Naive thymus-derived CD4-positive, alpha-beta T cell (primary cell): ENCODE results near the gene PDLIM1. TPM values are rescaled to one million over a fixed set of nuclear protein-coding genes. Genes with fewer than 3 reads are reported as not detected.

Experiments
- ATAC-seq: fragments of 150-1000 bp; cut with Tn5 transposase; 2 replicates; pipeline ENCODE4 v1.10.0; 2021; ENCODE audit warnings: mild to moderate bottlenecking, moderate library complexity
- CTCF ChIA-PET: fragments of 350-600 bp; sonication (Branson Sonifier 250); formaldehyde crosslinking; loops from one replicate; lab custom pipeline; 2021; ENCODE audit warnings: antibody characterized with exemption; lab: Charles Lee
- POLR2A ChIA-PET: fragments of 350-600 bp; sonication (Branson Sonifier 250); formaldehyde crosslinking; loops from one replicate; lab custom pipeline; 2021; ENCODE audit warnings: antibody characterized with exemption, inconsistent platforms; lab: Charles Lee
- DNase-seq, 9 donors: peaks; one replicate each; pipeline versions ENCODE4 v3.0.0 to v3.0.0-alpha.2; 2020 to 2022; ENCODE audit warnings: mixed read lengths in 1 of 9
- H3K27ac ChIP-seq: one replicate; pipeline ENCODE4 v1.7.0; 2013; ENCODE audit warnings: mild to moderate bottlenecking, low read depth, low read length, moderate library complexity
- H3K27me3 ChIP-seq, 2 donors: one replicate each; pipeline ENCODE4 v1.7.0; 2013; ENCODE audit warnings: low read length in 2 of 2, mild to moderate bottlenecking in 2 of 2, moderate library complexity in 2 of 2; ENCODE audit not compliant: control insufficient read depth in 2 of 2, insufficient read depth in 2 of 2
- H3K36me3 ChIP-seq, 3 experiments: 1 replicate in 2 of 3; 2 replicates in 1 of 3; pipeline ENCODE4 v1.7.0; 2013; ENCODE audit warnings: low read length in 3 of 3, mild to moderate bottlenecking in 3 of 3, moderate library complexity in 1 of 3; ENCODE audit not compliant: insufficient read depth in 3 of 3, control insufficient read depth in 2 of 3
- H3K4me1 ChIP-seq, 2 donors: one replicate each; pipeline ENCODE4 v1.7.0; 2013; ENCODE audit warnings: low read length in 2 of 2, mild to moderate bottlenecking in 2 of 2, moderate library complexity in 1 of 2; ENCODE audit not compliant: control insufficient read depth in 2 of 2, insufficient read depth in 2 of 2
- H3K4me3 ChIP-seq: 2 replicates; pipeline ENCODE4 v1.7.0; 2013; ENCODE audit warnings: mild to moderate bottlenecking, low read length
- H3K9me3 ChIP-seq, 3 experiments: 1 replicate in 2 of 3; 2 replicates in 1 of 3; pipeline ENCODE4 v1.7.0; 2013; ENCODE audit warnings: low read length in 3 of 3; ENCODE audit not compliant: control insufficient read depth in 2 of 3
- H3K27ac Mint-ChIP-seq, 9 donors: one replicate each; pipeline ENCODE4 v1.8.0; 2020 to 2022; ENCODE audit warnings: mixed read lengths in 9 of 9, mild to moderate bottlenecking in 8 of 9, moderate library complexity in 5 of 9, inconsistent platforms in 2 of 9
- H3K27me3 Mint-ChIP-seq, 5 donors: one replicate each; pipeline ENCODE4 v1.8.0; 2021 to 2022; ENCODE audit warnings: mixed read lengths in 5 of 5, mild to moderate bottlenecking in 1 of 5
- H3K36me3 Mint-ChIP-seq, 5 donors: one replicate each; pipeline ENCODE4 v1.8.0; 2020 to 2022; ENCODE audit warnings: mixed read lengths in 5 of 5, mild to moderate bottlenecking in 3 of 5, inconsistent platforms in 1 of 5
- H3K4me1 Mint-ChIP-seq, 7 donors: one replicate each; pipeline ENCODE4 v1.8.0; 2020 to 2022; ENCODE audit warnings: mixed read lengths in 7 of 7, mild to moderate bottlenecking in 3 of 7, inconsistent platforms in 1 of 7
- H3K4me3 Mint-ChIP-seq, 10 donors: one replicate each; pipeline ENCODE4 v1.8.0; 2020 to 2022; ENCODE audit warnings: mild to moderate bottlenecking in 10 of 10, mixed read lengths in 10 of 10, moderate library complexity in 6 of 10, inconsistent platforms in 2 of 10
- H3K9me3 Mint-ChIP-seq, 11 donors: one replicate each; pipeline ENCODE4 v1.8.0; 2020 to 2022; ENCODE audit warnings: mixed read lengths in 11 of 11, mild to moderate bottlenecking in 4 of 11, inconsistent platforms in 1 of 11, moderate library complexity in 1 of 11
- intact Hi-C, 2 donors: fragments of 100-400 bp; cut with micrococcal nuclease; formaldehyde crosslinking; loops; one replicate each; pipeline ENCODE4 v1.15.1; 2023
- polyA plus RNA-seq, 2 donors: library from polyadenylated mRNA; unstranded; fragments of 300-500 nt; fragmentation: Illumina TruSeq; gene quantifications; one replicate each; pipeline ENCODE4 v1.2.3, GENCODE V29; 2021
- total RNA-seq, 6 experiments: library from RNA in 5 of 6; stranded (reverse) in 5 of 6; gene quantifications; 1 replicate in 5 of 6; 2 replicates in 1 of 6; pipeline ENCODE4 v1.2.3 and lab custom pipeline; 2021 to 2026

The PDLIM1 gene
- total and polyA plus RNA-seq, 7 experiments from 2014 or later: 0.32 to 27.6 (median 0.89) TPM

DNA sequence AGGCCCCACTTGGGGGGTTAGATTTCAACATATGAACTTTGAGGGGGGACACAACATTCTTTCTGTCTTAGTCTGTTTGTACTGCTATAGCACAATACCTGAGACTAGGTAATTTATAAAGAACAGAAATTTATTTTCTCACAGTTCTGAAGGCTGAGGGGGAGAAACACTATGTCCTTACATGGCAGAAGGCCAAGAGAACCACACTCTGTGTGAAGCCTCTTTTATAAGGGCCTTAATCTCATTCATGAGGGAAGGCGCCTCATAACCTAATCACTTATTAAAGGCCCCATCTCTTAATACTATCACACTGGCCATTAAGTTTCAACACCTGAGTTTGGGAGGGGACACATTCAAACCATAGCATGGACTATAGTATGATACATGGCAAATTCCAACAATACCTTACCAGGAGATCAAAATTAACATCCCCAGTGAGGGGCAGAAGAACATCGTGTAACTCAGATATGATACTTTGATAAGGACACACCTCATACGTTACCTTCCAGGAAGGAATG is 9.3 kb upstream of the PDLIM1 start:
- Mint-ChIP-seq H3K4me1 (peaks cover 0 to 17% (median 7%) of the 10 kb centered on the region in 7 donors), H3K27me3 (peaks cover 0 to 7% (median 0%) of the 10 kb centered on the region in 5 donors), H3K9me3 (no peaks in the 10 kb centered on the region), H3K4me3 (no peak overlapping the region), H3K36me3 (no peaks in the 10 kb centered on the region), H3K27ac (no peak overlapping the region)
- intact Hi-C loops: no loop called here
- Histone ChIP-seq H3K4me1 (peaks cover 1 to 6% of the 10 kb centered on the region in 2 donors), H3K9me3 (no peaks in the 10 kb centered on the region), H3K36me3 (no peaks in the 10 kb centered on the region), H3K27ac (no peak overlapping the region), H3K27me3 (no peaks in the 10 kb centered on the region), H3K4me3 (no peak overlapping the region)
- POLR2A ChIA-PET: no interaction called here
- CTCF ChIA-PET: no interaction called here
- no peak for DNase-seq
- no peak for ATAC-seq

DNA sequence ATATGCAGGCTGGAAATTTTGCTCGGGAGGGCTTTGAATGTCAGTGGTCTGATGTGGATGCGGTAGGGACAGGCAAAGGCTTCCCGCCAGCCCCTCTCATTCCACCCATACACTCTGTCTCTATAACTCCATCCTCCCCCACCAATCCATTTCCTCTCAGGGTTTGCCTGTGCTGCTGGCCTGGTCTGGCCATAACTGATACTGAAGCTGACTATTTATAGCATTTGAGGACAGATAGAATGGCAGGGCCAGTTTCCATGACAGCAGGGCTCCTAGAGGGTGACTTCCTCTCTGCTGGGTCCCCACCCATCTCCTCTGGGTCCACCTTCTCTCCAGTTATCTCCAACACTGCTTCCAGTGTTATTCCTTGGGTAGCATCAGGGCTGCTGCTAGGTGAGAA is 6.6 kb upstream of the PDLIM1 start:
- Mint-ChIP-seq H3K27ac (no peak overlapping the region), H3K36me3 (peaks cover 0 to 2% (median 0%) of the 10 kb centered on the region in 5 donors), H3K27me3 (peaks cover 6 to 21% (median 13%) of the 10 kb centered on the region in 5 donors), H3K4me1 (peaks cover 0 to 35% (median 14%) of the 10 kb centered on the region in 7 donors), H3K9me3 (peaks cover 0 to 2% (median 0%) of the 10 kb centered on the region in 11 donors), H3K4me3 (no peak overlapping the region)
- H3K9me3 ChIP-seq: no peaks in the 10 kb centered on the region
- H3K36me3 ChIP-seq: no peaks in the 10 kb centered on the region
- intact Hi-C loops: loop anchor here in 1 of 2 donors (5.0 kb wide), 1 partner anchor 265 kb away; the partner anchor contains the start of gene SORBS1
- no peak overlapping the region for H3K4me3 ChIP-seq
- CTCF ChIA-PET: no interaction called here
- ATAC-seq: no peak
- no peak overlapping the region for H3K27ac ChIP-seq
- POLR2A ChIA-PET: no interaction called here
- H3K27me3 ChIP-seq: no peaks in the 10 kb centered on the region
- H3K4me1 ChIP-seq: peaks cover 6 to 12% of the 10 kb centered on the region in 2 donors
- DNase-seq: no peak

DNA sequence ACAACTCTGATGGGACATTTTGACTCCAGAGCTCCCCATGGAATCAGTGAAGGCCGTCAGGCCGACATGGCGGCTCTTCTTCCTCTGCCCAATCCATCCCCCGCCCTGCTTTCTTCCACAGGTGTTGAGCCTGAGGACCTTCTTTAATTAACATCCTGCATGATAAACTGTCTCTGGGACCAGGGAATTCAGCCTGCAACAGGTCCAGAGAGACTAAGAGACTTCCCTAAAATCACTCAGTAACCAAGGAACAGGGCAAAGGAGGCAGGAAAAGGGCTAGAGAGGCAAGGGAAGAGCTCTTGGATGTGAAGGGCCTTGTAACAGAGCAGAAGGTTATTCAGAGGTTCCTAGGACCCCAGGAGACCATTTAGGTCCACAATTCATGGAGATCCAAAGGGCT is 6.0 kb upstream of the PDLIM1 start:
- ATAC-seq (no peak), DNase-seq (no peak)
- H3K27ac Mint-ChIP-seq: peak overlapping the region in 1 of 9 donors; percentile 12
- Histone ChIP-seq H3K9me3 (no peaks in the 10 kb centered on the region), H3K36me3 (no peaks in the 10 kb centered on the region), H3K4me3 (no peak overlapping the region), H3K4me1 (peaks cover 6 to 12% of the 10 kb centered on the region in 2 donors), H3K27ac (no peak overlapping the region), H3K27me3 (no peaks in the 10 kb centered on the region)
- ChIA-PET POLR2A (no interaction called here), CTCF (no interaction called here)
- H3K36me3 Mint-ChIP-seq: peaks cover 0 to 2% (median 0%) of the 10 kb centered on the region in 5 donors
- H3K4me3 Mint-ChIP-seq: no peak overlapping the region
- H3K9me3 Mint-ChIP-seq: peaks cover 0 to 2% (median 0%) of the 10 kb centered on the region in 11 donors
- peaks cover 12 to 26% (median 15%) of the 10 kb centered on the region in 5 donors for H3K27me3 Mint-ChIP-seq
- intact Hi-C loops: loop anchor here in 1 of 2 donors (5.0 kb wide), 1 partner anchor 266 kb away; the partner anchor contains the start of gene SORBS1
- H3K4me1 Mint-ChIP-seq: peaks cover 2 to 38% (median 14%) of the 10 kb centered on the region in 7 donors

DNA sequence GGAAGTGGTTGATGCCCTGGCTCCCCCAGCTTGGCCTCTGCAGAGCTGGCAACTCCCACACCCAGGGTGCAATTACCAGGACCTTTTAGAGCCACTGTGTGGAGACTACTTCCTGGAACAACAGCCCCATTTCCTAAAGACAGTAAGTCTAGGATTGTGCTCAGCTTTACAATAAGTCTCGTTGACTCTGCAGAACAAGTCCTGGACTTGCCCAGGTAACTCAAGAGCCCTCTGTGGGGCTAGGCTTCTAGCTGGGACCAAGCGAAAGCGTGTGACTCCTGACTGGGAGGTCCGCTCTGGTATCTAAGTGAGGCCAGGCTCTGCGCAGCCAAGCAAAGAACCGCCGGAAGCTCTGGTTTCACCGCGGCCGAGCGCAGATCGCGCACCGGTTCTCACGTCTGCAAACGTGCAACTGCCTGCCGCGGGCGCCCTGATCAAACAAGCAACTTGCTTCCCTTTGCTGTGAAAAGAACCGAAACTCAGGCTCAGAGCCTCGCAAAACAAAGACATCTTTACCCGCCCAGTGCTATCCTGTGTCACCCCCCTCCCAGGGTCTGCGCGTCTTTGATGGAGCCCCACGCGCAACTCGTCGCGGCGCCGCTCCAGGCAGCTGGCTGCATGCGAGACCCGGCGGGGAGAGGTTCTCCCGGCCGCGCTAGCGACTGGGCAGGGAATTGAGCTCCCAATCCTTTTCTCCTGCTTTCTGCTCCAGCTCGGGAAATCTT is 4.4 kb upstream of the PDLIM1 start:
- peaks cover 8 to 46% (median 20%) of the 10 kb centered on the region in 7 donors for H3K4me1 Mint-ChIP-seq
- H3K9me3 Mint-ChIP-seq: peaks cover 0 to 2% (median 0%) of the 10 kb centered on the region in 11 donors
- H3K4me3 ChIP-seq: peak overlapping the region; percentile 48
- H3K9me3 ChIP-seq: no peaks in the 10 kb centered on the region
- peak overlapping the region; percentile 26 to 80 (median 64) for H3K4me3 Mint-ChIP-seq
- ATAC-seq (peak; percentile 61), DNase-seq (peak in 7 of 9 donors; percentile 7 to 51 (median 21))
- H3K36me3 ChIP-seq: no peaks in the 10 kb centered on the region
- peaks cover 6 to 12% of the 10 kb centered on the region in 2 donors for H3K4me1 ChIP-seq
- intact Hi-C loops: loop anchor here in 1 of 2 donors (2.0 to 5.0 kb wide), 3 partner anchors 48 to 267 kb away; partner anchors contain the start of gene SORBS1
- H3K27ac Mint-ChIP-seq: peak overlapping the region in 2 of 9 donors; percentile 62 to 89
- CTCF ChIA-PET: no interaction called here
- H3K27me3 Mint-ChIP-seq: peaks cover 20 to 35% (median 23%) of the 10 kb centered on the region in 5 donors
- POLR2A ChIA-PET: no interaction called here
- no peaks in the 10 kb centered on the region for H3K27me3 ChIP-seq
- H3K27ac ChIP-seq: no peak overlapping the region
- peaks cover 0 to 5% (median 0%) of the 10 kb centered on the region in 5 donors for H3K36me3 Mint-ChIP-seq

DNA sequence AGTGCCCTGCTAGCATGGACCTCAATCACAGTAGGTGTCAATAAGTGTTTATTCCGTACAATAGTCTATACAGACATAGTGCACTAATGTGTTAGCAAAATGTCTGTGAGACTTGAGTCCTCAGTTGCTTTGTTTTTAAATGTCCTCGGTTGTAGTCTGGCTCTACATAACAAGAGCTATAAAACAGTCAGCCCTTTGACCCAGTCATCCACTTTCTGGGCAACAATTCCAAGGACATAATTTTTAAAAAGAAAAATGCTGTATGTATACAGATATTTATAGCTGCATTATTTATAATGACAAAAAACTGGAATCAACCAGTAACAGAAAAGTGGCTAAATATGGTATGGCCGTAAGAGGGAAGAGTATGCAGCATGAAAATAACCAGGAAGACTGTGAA is 2.8 kb upstream of the PDLIM1 start:
- H3K9me3 Mint-ChIP-seq: peaks cover 0 to 2% (median 0%) of the 10 kb centered on the region in 11 donors
- peaks cover 6 to 12% of the 10 kb centered on the region in 2 donors for H3K4me1 ChIP-seq
- peak overlapping the region in 3 of 10 donors; percentile 6 to 20 (median 18) for H3K4me3 Mint-ChIP-seq
- intact Hi-C loops: loop anchor here in 1 of 2 donors (2.0 to 5.0 kb wide), 3 partner anchors 47 to 111 kb away; no protein-coding TSS in a partner anchor
- peaks cover 0 to 5% (median 0%) of the 10 kb centered on the region in 5 donors for H3K36me3 Mint-ChIP-seq
- peaks cover 34 to 48% (median 34%) of the 10 kb centered on the region in 5 donors for H3K27me3 Mint-ChIP-seq
- no peak for ATAC-seq
- H3K27me3 ChIP-seq: peaks cover 0 to 9% of the 10 kb centered on the region in 2 donors
- CTCF ChIA-PET: no interaction called here
- DNase-seq: no peak
- H3K9me3 ChIP-seq: no peaks in the 10 kb centered on the region
- no peak overlapping the region for H3K4me3 ChIP-seq
- no peaks in the 10 kb centered on the region for H3K36me3 ChIP-seq
- no peak overlapping the region for H3K27ac ChIP-seq
- peak overlapping the region in 1 of 9 donors; percentile 19 for H3K27ac Mint-ChIP-seq
- POLR2A ChIA-PET: no interaction called here
- peaks cover 11 to 55% (median 23%) of the 10 kb centered on the region in 7 donors for H3K4me1 Mint-ChIP-seq

DNA sequence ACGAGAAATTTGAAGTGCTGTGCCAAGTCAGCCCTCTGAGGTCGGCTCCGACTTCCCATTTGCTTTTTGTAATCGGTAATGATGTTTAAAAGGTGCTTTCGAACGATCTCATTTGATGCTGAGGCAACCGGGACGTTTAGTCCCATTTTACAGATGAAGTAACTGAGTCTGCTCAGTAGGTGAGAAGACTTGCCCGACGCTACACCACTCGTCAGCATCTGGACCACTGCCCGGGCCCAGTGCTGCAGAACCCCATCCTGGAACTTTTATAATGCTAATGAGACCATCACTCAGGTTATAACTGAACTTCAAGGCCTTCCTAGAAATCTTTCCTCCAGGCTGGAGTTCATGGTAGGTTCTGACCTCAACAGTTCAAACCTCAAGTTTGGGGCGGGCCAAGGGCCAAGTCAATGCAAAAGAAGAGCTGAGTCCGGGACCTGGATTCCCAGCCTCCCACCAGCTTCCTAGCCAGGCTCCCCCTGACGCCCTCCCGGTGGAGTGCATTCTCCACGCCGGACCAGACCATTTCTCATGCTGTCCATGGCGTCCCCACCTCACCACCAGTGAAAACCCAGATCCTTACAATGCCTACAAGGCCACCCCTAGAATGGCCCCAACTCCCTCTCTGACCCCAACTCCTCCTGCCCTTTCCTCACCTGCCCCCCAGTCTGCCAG is 699 bp upstream of the PDLIM1 start:
- Mint-ChIP-seq H3K36me3 (peaks cover 0 to 5% (median 0%) of the 10 kb centered on the region in 5 donors), H3K4me1 (peaks cover 11 to 54% (median 23%) of the 10 kb centered on the region in 7 donors), H3K27me3 (peaks cover 39 to 57% (median 50%) of the 10 kb centered on the region in 5 donors), H3K9me3 (peaks cover 0 to 2% (median 0%) of the 10 kb centered on the region in 11 donors), H3K4me3 (peak overlapping the region; percentile 60 to 85 (median 74)), H3K27ac (peak overlapping the region in 2 of 9 donors; percentile 64 to 79)
- CTCF ChIA-PET: no interaction called here
- intact Hi-C loops: loop anchor here in 1 of 2 donors (5.0 kb wide), 1 partner anchor 109 kb away; no protein-coding TSS in a partner anchor
- POLR2A ChIA-PET: no interaction called here
- no peak for ATAC-seq
- peaks cover 6 to 12% of the 10 kb centered on the region in 2 donors for H3K4me1 ChIP-seq
- H3K36me3 ChIP-seq: no peaks in the 10 kb centered on the region
- H3K9me3 ChIP-seq: no peaks in the 10 kb centered on the region
- H3K27ac ChIP-seq: no peak overlapping the region
- no peak for DNase-seq
- no peak overlapping the region for H3K4me3 ChIP-seq
- peaks cover 0 to 9% of the 10 kb centered on the region in 2 donors for H3K27me3 ChIP-seq
